Measurements from ENCODE around the gene ZDHHC9.

DNA sequence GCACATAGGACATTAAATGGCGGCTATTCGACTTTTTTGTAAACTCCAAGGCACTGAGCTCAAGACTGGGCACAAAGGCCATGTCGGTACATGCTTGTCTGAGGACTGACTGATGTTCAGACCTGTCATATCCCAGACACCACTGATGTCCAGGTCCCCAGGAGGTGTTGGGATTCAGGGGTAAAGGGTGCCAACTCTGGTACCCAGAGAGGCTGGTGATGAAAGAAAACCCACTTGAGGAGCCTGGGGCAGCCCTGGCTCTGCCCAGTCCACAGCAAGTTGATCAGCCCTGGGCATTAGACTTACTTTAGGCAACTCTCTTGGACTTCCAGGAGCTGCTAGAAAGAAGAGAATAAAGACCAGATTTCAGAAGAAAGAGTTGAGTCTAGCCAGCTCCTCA lies 45.2 kb downstream of the ZDHHC9 start:
- TF ChIP-seq, protein P1, sequence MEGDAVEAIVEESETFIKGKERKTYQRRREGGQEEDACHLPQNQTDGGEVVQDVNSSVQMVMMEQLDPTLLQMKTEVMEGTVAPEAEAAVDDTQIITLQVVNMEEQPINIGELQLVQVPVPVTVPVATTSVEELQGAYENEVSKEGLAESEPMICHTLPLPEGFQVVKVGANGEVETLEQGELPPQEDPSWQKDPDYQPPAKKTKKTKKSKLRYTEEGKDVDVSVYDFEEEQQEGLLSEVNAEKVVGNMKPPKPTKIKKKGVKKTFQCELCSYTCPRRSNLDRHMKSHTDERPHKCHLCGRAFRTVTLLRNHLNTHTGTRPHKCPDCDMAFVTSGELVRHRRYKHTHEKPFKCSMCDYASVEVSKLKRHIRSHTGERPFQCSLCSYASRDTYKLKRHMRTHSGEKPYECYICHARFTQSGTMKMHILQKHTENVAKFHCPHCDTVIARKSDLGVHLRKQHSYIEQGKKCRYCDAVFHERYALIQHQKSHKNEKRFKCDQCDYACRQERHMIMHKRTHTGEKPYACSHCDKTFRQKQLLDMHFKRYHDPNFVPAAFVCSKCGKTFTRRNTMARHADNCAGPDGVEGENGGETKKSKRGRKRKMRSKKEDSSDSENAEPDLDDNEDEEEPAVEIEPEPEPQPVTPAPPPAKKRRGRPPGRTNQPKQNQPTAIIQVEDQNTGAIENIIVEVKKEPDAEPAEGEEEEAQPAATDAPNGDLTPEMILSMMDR (conservative IDR thresholded peaks at IDR 0.05; ENCODE audit: low read depth, low read length): no peak
- TF ChIP-seq CHD1 (IDR thresholded peaks at IDR 0.05; ENCODE audit: low read depth, low read length): no peak
- no peak for TF ChIP-seq FOS (IDR thresholded peaks at IDR 0.05; ENCODE audit: low read depth, low read length)
- no peak for TF ChIP-seq RAD21 (IDR thresholded peaks at IDR 0.05; ENCODE audit: low read length)

Data from IMR-90 (cell line).